K562 (cell line): ENCODE results near the gene SFXN3. TPM values are rescaled to one million over a fixed set of nuclear protein-coding genes. Genes with fewer than 3 reads are reported as not detected.

Source experiments
- GABPA ChIP-seq: fragments of 200-800 bp; sonication (Bioruptor generic); conservative IDR thresholded peaks from 2 replicates; pipeline ENCODE4 v1.6.1; 2016; ENCODE audit warnings: low read depth, missing genetic modification characterization, missing compliant biosample characterization
- GTF2A2 ChIP-seq: IDR thresholded peaks from 2 replicates; pipeline ENCODE4 v1.6.1; 2016; ENCODE audit warnings: mild to moderate bottlenecking, missing genetic modification characterization, missing compliant biosample characterization
- HDGF ChIP-seq: fragments of 450-650 bp; IDR thresholded peaks from 2 replicates; pipeline ENCODE4 v1.6.1; 2016
- MITF ChIP-seq: IDR thresholded peaks from 2 replicates; pipeline ENCODE4 v1.6.1; 2014; ENCODE audit warnings: antibody characterized with exemption
- NR4A1 ChIP-seq, 2 experiments: fragments of 250-450 bp in 1 of 2; fragments of 450-650 bp in 1 of 2; sonication (Bioruptor Pico) in 1 of 2; IDR thresholded peaks; 2 replicates each; pipeline versions ENCODE4 v1.4.0 to v1.6.1; 2016 to 2020; ENCODE audit warnings: mild to moderate bottlenecking in 2 of 2, missing compliant biosample characterization in 1 of 2, missing genetic modification characterization in 1 of 2, moderate library complexity in 1 of 2
- PBX2 ChIP-seq, 2 experiments: IDR thresholded peaks in 1 of 2; conservative IDR thresholded peaks in 1 of 2; 2 replicates each; pipeline ENCODE4 v1.6.1; 2016; ENCODE audit warnings: low read depth in 2 of 2, mild to moderate bottlenecking in 1 of 2, missing compliant biosample characterization in 1 of 2, missing genetic modification characterization in 1 of 2, moderate library complexity in 1 of 2
- PML ChIP-seq: IDR thresholded peaks from 2 replicates; pipeline ENCODE4 v1.6.1; 2012; ENCODE audit warnings: low read length, inconsistent platforms
- RBM34 ChIP-seq: fragments of 200-400 bp; formaldehyde crosslinking; IDR thresholded peaks from 2 replicates; pipeline ENCODE4 v1.6.1; 2018; ENCODE audit warnings: low read length, borderline replicate concordance; ENCODE audit not compliant: insufficient read depth
- SAFB ChIP-seq: fragments of 200-400 bp; formaldehyde crosslinking; IDR thresholded peaks from 2 replicates; pipeline ENCODE4 v1.6.1; 2017; ENCODE audit warnings: low read depth, low read length, borderline replicate concordance
- SFPQ ChIP-seq: fragments of 200-400 bp; formaldehyde crosslinking; IDR thresholded peaks from 2 replicates; pipeline ENCODE4 v1.6.1; 2017; ENCODE audit warnings: mild to moderate bottlenecking, low read depth, low read length, moderate library complexity
- SNAPC5 ChIP-seq: fragments of 250-450 bp; sonication (Bioruptor Pico); IDR thresholded peaks from 2 replicates; pipeline ENCODE4 v1.8.0; 2021; ENCODE audit warnings: moderate library complexity, mild to moderate bottlenecking, inconsistent platforms
- SNIP1 ChIP-seq: fragments of 450-650 bp; IDR thresholded peaks from 2 replicates; pipeline ENCODE4 v1.7.1; 2017; ENCODE audit warnings: low read depth, mild to moderate bottlenecking
- SRSF1 ChIP-seq: fragments of 200-400 bp; formaldehyde crosslinking; IDR thresholded peaks from 2 replicates; pipeline ENCODE4 v1.6.1; 2017; ENCODE audit warnings: mild to moderate bottlenecking, low read depth, low read length, moderate library complexity
- ZNF134 ChIP-seq: fragments of 250-450 bp; sonication (Bioruptor Pico); conservative IDR thresholded peaks from 2 replicates; pipeline ENCODE4 v1.4.0; 2020
- ZNF347 ChIP-seq: fragments of 450-650 bp; formaldehyde crosslinking; IDR thresholded peaks from 2 replicates; pipeline ENCODE4 v1.4.0; 2020; ENCODE audit warnings: low read depth, mild to moderate bottlenecking, moderate library complexity
- ZNF512 ChIP-seq: IDR thresholded peaks from 2 replicates; pipeline ENCODE4 v1.6.1; 2016; ENCODE audit warnings: missing genetic modification characterization, missing compliant biosample characterization
- ZNF583 ChIP-seq: fragments of 250-450 bp; sonication (Bioruptor Pico); IDR thresholded peaks from 2 replicates; pipeline ENCODE4 v1.4.0; 2020
- polyA plus RNA-seq, 8 experiments: library from polyadenylated mRNA; depleted of rRNA in 4 of 8; stranded (reverse) in 5 of 8; unstranded in 3 of 8; fragments of >200 nt; fragmentation: Nextera tagmentation in 2 of 8; fragmentation: Illumina TruSeq in 1 of 8; extraction: Ambion mirVana in 2 of 8; extraction: Trizol in 1 of 8; gene quantifications; 2 replicates each; pipeline versions ENCODE4 v1.2.1 to v1.2.3, GENCODE V29; 2011 to 2014; ENCODE audit warnings: inconsistent platforms in 1 of 8, missing spikeins in 1 of 8
- total RNA-seq, 7 experiments: library from RNA; depleted of rRNA in 6 of 7; stranded (reverse); fragments of >200 nt in 6 of 7; fragmentation: Illumina TruSeq in 2 of 7; extraction: Trizol in 2 of 7; gene quantifications; 2 replicates each; pipeline versions ENCODE4 v1.2.1 to v1.2.3, GENCODE V29; 2011 to 2021; ENCODE audit warnings: low replicate concordance in 1 of 7

SFXN3 gene
- total and polyA plus RNA-seq, 9 of the 15 experiments (the other 6 are each of a cell fraction or from before 2014, with no cell fraction given) = 0.24 to 4.6 (median 0.86) TPM

- TF ChIP-seq SNAPC5 (CRISPR knock-in tag) (no peak), ZNF583 (CRISPR knock-in tag) (no peak), PBX2 (CRISPR knock-in tag; IDR thresholded peaks at IDR 0.05; ENCODE audit: low read depth) (no peak), PBX2 (tag; conservative IDR thresholded peaks at IDR 0.05; ENCODE audit: low read depth) (no peak), NR4A1 (CRISPR knock-in tag; IDR thresholded peaks at IDR 0.05) (no peak), NR4A1 (tag; IDR thresholded peaks at IDR 0.05) (no peak), ZNF134 (CRISPR knock-in tag) (no peak), ZNF512 (tag) (no peak), GTF2A2 (tag) (no peak), SAFB (no peak), SFPQ (no peak), SRSF1 (no peak), ZNF347 (CRISPR knock-in tag) (no peak), MITF (no peak), HDGF (no peak), GABPA (tag) (peak; percentile 72), RBM34 (no peak), SNIP1 (no peak), PML (no peak)
Observed at GRCh38 chr10:101067356-101068083, 36.5 kb downstream of the SFXN3 start (continued).
